ENCODE data around the gene TMCO4. TPM values are rescaled to one million over a fixed set of nuclear protein-coding genes. Genes with fewer than 3 reads are reported as not detected.

TMCO4 gene
- total and polyA plus RNA-seq, 2 donors (not counting 3 experiments of a cell fraction or from before 2014, with no cell fraction given) = 7.6 to 10.3 TPM

DNA sequence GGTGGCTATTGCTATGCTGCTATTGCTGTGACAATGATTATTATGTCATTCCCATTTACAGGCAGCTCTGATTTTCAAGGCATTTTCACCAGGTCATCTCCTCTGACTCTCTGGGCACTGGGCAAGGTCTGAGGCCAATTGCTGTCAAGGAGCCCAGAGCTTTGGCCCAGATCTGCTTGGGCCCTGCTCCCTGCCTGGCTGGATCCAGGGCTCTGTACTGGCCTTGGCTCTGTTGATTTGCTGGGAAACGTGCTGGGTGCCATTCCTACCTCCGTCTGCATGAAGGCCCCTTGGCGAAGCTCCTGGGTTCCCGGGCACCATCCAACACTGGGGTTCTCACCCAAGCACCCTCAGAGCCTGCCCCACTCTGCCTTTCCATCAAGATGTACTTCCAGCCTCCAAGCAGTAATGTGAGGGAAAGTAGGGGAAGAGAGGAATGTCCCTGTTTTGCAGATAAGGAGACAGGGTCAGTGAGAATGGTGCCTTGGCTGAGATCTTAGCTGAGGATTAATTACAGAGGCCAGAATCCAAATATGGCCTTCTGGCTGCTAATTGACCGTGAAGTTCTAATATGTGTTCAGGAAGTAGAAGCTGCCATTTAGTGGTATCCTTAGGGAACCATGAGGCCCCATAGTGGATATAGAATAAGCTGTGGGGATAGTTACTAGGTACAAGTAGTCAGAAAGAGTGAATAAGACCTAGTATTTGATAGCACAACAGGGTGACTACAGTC, 71.1 kb downstream of the TMCO4 start:
- BruUV-seq (replicated peaks) = no TSS peak
- TF ChIP-seq POLR2AphosphoS5 (IDR thresholded peaks at IDR 0.05; ENCODE audit: insufficient read depth, low read depth, low read length) = no peak
- TF ChIP-seq JUN (IDR thresholded peaks at IDR 0.05; ENCODE audit: borderline replicate concordance, insufficient read depth, insufficient read length, low read depth) = no peak
- no peak for TF ChIP-seq GATA2 (IDR thresholded peaks at IDR 0.05; ENCODE audit: insufficient read depth, insufficient read length, low read depth, low read length)
- TF ChIP-seq, protein P1, sequence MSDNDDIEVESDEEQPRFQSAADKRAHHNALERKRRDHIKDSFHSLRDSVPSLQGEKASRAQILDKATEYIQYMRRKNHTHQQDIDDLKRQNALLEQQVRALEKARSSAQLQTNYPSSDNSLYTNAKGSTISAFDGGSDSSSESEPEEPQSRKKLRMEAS (IDR thresholded peaks at IDR 0.05; ENCODE audit: insufficient read depth, insufficient read length) = no peak
- TF ChIP-seq, protein P2, sequence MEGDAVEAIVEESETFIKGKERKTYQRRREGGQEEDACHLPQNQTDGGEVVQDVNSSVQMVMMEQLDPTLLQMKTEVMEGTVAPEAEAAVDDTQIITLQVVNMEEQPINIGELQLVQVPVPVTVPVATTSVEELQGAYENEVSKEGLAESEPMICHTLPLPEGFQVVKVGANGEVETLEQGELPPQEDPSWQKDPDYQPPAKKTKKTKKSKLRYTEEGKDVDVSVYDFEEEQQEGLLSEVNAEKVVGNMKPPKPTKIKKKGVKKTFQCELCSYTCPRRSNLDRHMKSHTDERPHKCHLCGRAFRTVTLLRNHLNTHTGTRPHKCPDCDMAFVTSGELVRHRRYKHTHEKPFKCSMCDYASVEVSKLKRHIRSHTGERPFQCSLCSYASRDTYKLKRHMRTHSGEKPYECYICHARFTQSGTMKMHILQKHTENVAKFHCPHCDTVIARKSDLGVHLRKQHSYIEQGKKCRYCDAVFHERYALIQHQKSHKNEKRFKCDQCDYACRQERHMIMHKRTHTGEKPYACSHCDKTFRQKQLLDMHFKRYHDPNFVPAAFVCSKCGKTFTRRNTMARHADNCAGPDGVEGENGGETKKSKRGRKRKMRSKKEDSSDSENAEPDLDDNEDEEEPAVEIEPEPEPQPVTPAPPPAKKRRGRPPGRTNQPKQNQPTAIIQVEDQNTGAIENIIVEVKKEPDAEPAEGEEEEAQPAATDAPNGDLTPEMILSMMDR (IDR thresholded peaks at IDR 0.05; ENCODE audit: extremely low read depth in 1 of 2, insufficient read depth in 1 of 2, low read depth in 1 of 2, low read length in 2 of 2) = no peak
- TF ChIP-seq FOS (IDR thresholded peaks at IDR 0.05; ENCODE audit: borderline replicate concordance, insufficient read depth, low read length) = no peak
- no peak for TF ChIP-seq POLR2A (IDR thresholded peaks at IDR 0.05; ENCODE audit: low read depth, low read length)
- no peak for TF ChIP-seq MYC (IDR thresholded peaks at IDR 0.05; ENCODE audit: low read depth, low read length)
- TF ChIP-seq EZH2 (IDR thresholded peaks at IDR 0.05; ENCODE audit: borderline replicate concordance, low read depth, low read length, severe bottlenecking) = no peak

More for the DNA sequence above, 71.1 kb downstream of the TMCO4 start:
- Histone ChIP-seq H3K9ac (replicated peaks; ENCODE audit: extremely low read depth, insufficient read depth, low read length) (no peak overlapping the region), H3K4me2 (ENCODE audit: insufficient read depth, low read length) (no peak overlapping the region), H3K4me1 (ENCODE audit: control insufficient read depth, extremely low read depth, insufficient read depth, low read length) (no peaks in the 10 kb centered on the region), H3K9me1 (replicated peaks; ENCODE audit: control insufficient read depth, extremely low read depth, insufficient read depth, low read length) (no peaks in the 10 kb centered on the region), H3K36me3 (ENCODE audit: control insufficient read depth in 2 of 2, extremely low read depth in 1 of 2, insufficient read depth in 2 of 2, low read length in 2 of 2) (no peaks in the 10 kb centered on the region), H2AFZ (ENCODE audit: low read depth, low read length) (no peak overlapping the region), H3K27me3 (ENCODE audit: control insufficient read depth in 2 of 2, insufficient read depth in 2 of 2, low read length in 2 of 2) (no peaks in the 10 kb centered on the region), H3K27ac (ENCODE audit: insufficient read depth, low read depth, low read length) (no peak overlapping the region), H3K4me3 (replicated peaks in 1 of 3; ENCODE audit: insufficient read depth in 1 of 3, low read depth in 1 of 3, low read length in 3 of 3) (no peak overlapping the region), H4K20me1 (replicated peaks; ENCODE audit: control insufficient read depth, extremely low read depth, insufficient read depth, low read length) (no peaks in the 10 kb centered on the region), H3K79me2 (ENCODE audit: control insufficient read depth, insufficient read depth, low read length) (no peaks in the 10 kb centered on the region), H3K9me3 (replicated peaks; ENCODE audit: control insufficient read depth, insufficient read depth, low read length) (no peaks in the 10 kb centered on the region)
- POLR2A ChIA-PET = no interaction called here
- CTCF ChIA-PET = interaction anchor here (0.7 to 1.9 kb wide), 3 partner anchors 9 to 24 kb away, joined by 4 to 14 read pairs (median 6); no protein-coding TSS in a partner anchor
- FAIRE-seq = no peak
- intact Hi-C loops (cut with micrococcal nuclease) (no loop called here), dilution Hi-C loops (cut with MboI; ENCODE audit: extremely low pct_ligation_motif_present, low sequenced_read_pairs) (no loop called here)
- no peak for DNase-seq (ENCODE audit: low read depth, low spot score)
